Keratinocyte (primary cell): Measurements from ENCODE around the gene FHOD1. TPM values are rescaled to one million over a fixed set of nuclear protein-coding genes. Genes with fewer than 3 reads are reported as not detected.

Experiments used
- DNase-seq: peaks from one replicate; pipeline ENCODE4 v3.0.0-alpha.2; 2011; ENCODE audit warnings: low read depth, missing footprints, low spot score
- FAIRE-seq: peaks from 2 replicates; lab custom pipeline; 2011; peaks lifted over from hg19 to GRCh38; lab: Jason Lieb, UNC
- H2AFZ ChIP-seq: 2 replicates; pipeline ENCODE4 v1.6.0; 2012; ENCODE audit warnings: low read length, control low read depth, inconsistent platforms; ENCODE audit not compliant: control insufficient read depth
- H3K27ac ChIP-seq: 2 replicates; pipeline ENCODE4 v1.5.1; 2011; ENCODE audit warnings: low read length; ENCODE audit not compliant: control insufficient read depth, insufficient read depth
- H3K27me3 ChIP-seq: 3 replicates; pipeline ENCODE4 v1.6.0; 2011; ENCODE audit warnings: low read length; ENCODE audit not compliant: control insufficient read depth, insufficient read depth; ENCODE audit errors: extremely low read depth
- H3K36me3 ChIP-seq, 2 experiments: 2 replicates in 1 of 2; 3 replicates in 1 of 2; pipeline ENCODE4 v1.5.1; 2011; ENCODE audit warnings: low read length in 2 of 2, mild to moderate bottlenecking in 1 of 2; ENCODE audit not compliant: control insufficient read depth in 2 of 2, insufficient read depth in 2 of 2; ENCODE audit errors: extremely low read depth in 1 of 2
- H3K4me1 ChIP-seq: 3 replicates; pipeline ENCODE4 v1.5.1; 2011; ENCODE audit warnings: low read length; ENCODE audit not compliant: control insufficient read depth, insufficient read depth; ENCODE audit errors: extremely low read depth
- H3K4me2 ChIP-seq: 3 replicates; pipeline ENCODE4 v1.6.0; 2011; ENCODE audit warnings: low read depth, low read length; ENCODE audit not compliant: control insufficient read depth, insufficient read depth; ENCODE audit errors: extremely low read depth
- H3K4me3 ChIP-seq, 3 experiments: fragments of 200-600 bp in 1 of 3; sonication (generic) in 1 of 3; 2 replicates in 2 of 3; 3 replicates in 1 of 3; pipeline ENCODE4 v1.5.1; 2011 to 2016; ENCODE audit warnings: low read length in 3 of 3, mild to moderate bottlenecking in 3 of 3, control low read depth in 2 of 3, inconsistent platforms in 1 of 3, low read depth in 1 of 3, mixed read lengths in 1 of 3, mixed run types in 1 of 3, moderate library complexity in 1 of 3; ENCODE audit not compliant: control insufficient read depth in 2 of 3, insufficient read depth in 2 of 3; ENCODE audit errors: extremely low read depth in 1 of 3
- H3K79me2 ChIP-seq: 2 replicates; pipeline ENCODE4 v1.6.0; 2012; ENCODE audit warnings: low read length; ENCODE audit not compliant: control insufficient read depth, insufficient read depth
- H3K9ac ChIP-seq: 3 replicates; pipeline ENCODE4 v1.6.0; 2011; ENCODE audit warnings: low read length; ENCODE audit not compliant: control insufficient read depth, insufficient read depth; ENCODE audit errors: extremely low read depth
- H3K9me1 ChIP-seq: 3 replicates; pipeline ENCODE4 v1.6.0; 2011; ENCODE audit warnings: low read length; ENCODE audit not compliant: control insufficient read depth, insufficient read depth; ENCODE audit errors: extremely low read depth
- H3K9me3 ChIP-seq: 2 replicates; pipeline ENCODE4 v1.5.1; 2012; ENCODE audit warnings: low read depth, low read length; ENCODE audit not compliant: control insufficient read depth
- H4K20me1 ChIP-seq: 3 replicates; pipeline ENCODE4 v1.6.0; 2011; ENCODE audit warnings: low read length; ENCODE audit not compliant: control insufficient read depth, insufficient read depth; ENCODE audit errors: extremely low read depth
- CTCF ChIP-seq, 3 experiments: IDR thresholded peaks in 1 of 3; conservative IDR thresholded peaks in 1 of 3; optimal IDR thresholded peaks in 1 of 3; 2 replicates in 2 of 3; 3 replicates in 1 of 3; pipeline versions ENCODE3 to v1.5.1; 2011; ENCODE audit warnings: low read length in 3 of 3, mild to moderate bottlenecking in 3 of 3, moderate library complexity in 2 of 3, control low read depth in 1 of 3, inconsistent platforms in 1 of 3; ENCODE audit not compliant: insufficient read depth in 2 of 3; ENCODE audit errors: extremely low read depth in 1 of 3
- EZH2 ChIP-seq: IDR thresholded peaks from one replicate; pipeline ENCODE4 v1.6.1; 2012; ENCODE audit warnings: inconsistent platforms, mild to moderate bottlenecking, low read length, moderate library complexity
- dilution Hi-C: fragments of 300-500 bp; cut with MboI; formaldehyde crosslinking; loops from one replicate; pipeline ENCODE4 v1.7.0; 2020; ENCODE audit warnings: low sequenced_read_pairs; ENCODE audit not compliant: extremely low pct_ligation_motif_present
- polyA plus RNA-seq, 5 experiments: library from polyadenylated mRNA; depleted of rRNA in 3 of 5; stranded (reverse) in 3 of 5; stranded (forward) in 1 of 5; unstranded in 1 of 5; fragments of >200 nt; gene quantifications; 1 replicate in 1 of 5; 2 replicates in 3 of 5; 3 replicates in 1 of 5; pipeline versions ENCODE4 v1.2.1 to v1.2.3, GENCODE V29; 2011 to 2012; ENCODE audit warnings: missing spikeins in 2 of 5, low read depth in 1 of 5, low replicate concordance in 1 of 5

Gene FHOD1
- polyA plus RNA-seq, 1 donor (not counting 4 experiments of a cell fraction or from before 2014, with no cell fraction given): 29.4 TPM

GRCh38 chr16:67187175-67187890, 59.9 kb downstream of the FHOD1 start:
- H3K4me2 ChIP-seq: no peak overlapping the region
- dilution Hi-C loops: no loop called here
- DNase-seq (no peak), FAIRE-seq (no peak)
- H3K27me3 ChIP-seq: no peaks in the 10 kb centered on the region
- TF ChIP-seq EZH2: no peak
- TF ChIP-seq CTCF (optimal IDR thresholded peaks at IDR 0.05 in 1 of 3, IDR thresholded peaks at IDR 0.05 in 1 of 3, conservative IDR thresholded peaks at IDR 0.05 in 1 of 3; ENCODE audit: extremely low read depth in 1 of 3, insufficient read depth in 2 of 3, low read length in 3 of 3): no peak
- H3K9me1 ChIP-seq: peaks cover 2% of the 10 kb centered on the region
- H4K20me1 ChIP-seq: no peaks in the 10 kb centered on the region
- H3K27ac ChIP-seq: no peak overlapping the region
- H3K79me2 ChIP-seq: peaks cover 9% of the 10 kb centered on the region
- peaks cover 20% of the 10 kb centered on the region for H3K4me1 ChIP-seq
- H3K36me3 ChIP-seq: no peaks in the 10 kb centered on the region
- no peak overlapping the region for H3K9ac ChIP-seq
- no peak overlapping the region for H2AFZ ChIP-seq
- H3K4me3 ChIP-seq: no peak overlapping the region
- no peaks in the 10 kb centered on the region for H3K9me3 ChIP-seq

- H3K36me3 ChIP-seq: no peaks in the 10 kb centered on the region
- peaks cover 22% of the 10 kb centered on the region for H3K4me1 ChIP-seq
- no peak overlapping the region for H3K4me2 ChIP-seq
- peaks cover 2% of the 10 kb centered on the region for H3K9me1 ChIP-seq
- TF ChIP-seq CTCF (optimal IDR thresholded peaks at IDR 0.05 in 1 of 3, IDR thresholded peaks at IDR 0.05 in 1 of 3, conservative IDR thresholded peaks at IDR 0.05 in 1 of 3; ENCODE audit: extremely low read depth in 1 of 3, insufficient read depth in 2 of 3, low read length in 3 of 3): no peak
- no peak for TF ChIP-seq EZH2
- no peak for DNase-seq
- H3K9ac ChIP-seq: no peak overlapping the region
- no peak overlapping the region for H3K4me3 ChIP-seq
- peaks cover 7% of the 10 kb centered on the region for H3K79me2 ChIP-seq
- H3K27ac ChIP-seq: no peak overlapping the region
- H3K27me3 ChIP-seq: no peaks in the 10 kb centered on the region
- dilution Hi-C loops: no loop called here
- H4K20me1 ChIP-seq: no peaks in the 10 kb centered on the region
- H3K9me3 ChIP-seq: no peaks in the 10 kb centered on the region
- FAIRE-seq: no peak
- no peak overlapping the region for H2AFZ ChIP-seq
These were observed 60.7 kb downstream of the FHOD1 start for GRCh38 chr16:67186550-67186950.
